ENCODE measurements around the gene SGK1. TPM values are rescaled to one million over a fixed set of nuclear protein-coding genes. Genes with fewer than 3 reads are reported as not detected.

SGK1 gene
- total RNA-seq, 6 experiments from 2014 or later = 15.9 to 149 (median 43.0) TPM

DNA sequence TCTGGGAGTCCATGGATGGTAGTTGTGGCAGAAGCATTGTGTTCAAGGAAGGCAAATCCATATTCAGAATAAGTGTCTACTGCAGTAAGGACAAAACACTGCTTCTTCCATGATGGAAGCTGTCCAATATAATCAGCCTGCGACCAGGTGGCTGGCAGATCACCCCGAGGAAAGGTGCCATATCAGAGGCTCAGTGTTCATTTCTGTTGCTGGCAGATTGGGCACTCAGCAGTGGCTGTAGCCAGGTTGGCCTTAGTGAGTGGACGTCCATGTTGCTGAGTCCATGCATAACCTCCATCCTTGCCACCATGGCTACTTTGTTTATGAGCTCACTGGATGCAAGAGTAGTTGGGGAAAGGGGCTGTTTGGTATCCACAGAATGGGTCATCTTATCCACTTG, 130.2 kb downstream of the SGK1 start:
- Histone ChIP-seq H3K4me3 (no peak overlapping the region), H3K36me3 (no peaks in the 10 kb centered on the region), H3K9me3 (no peaks in the 10 kb centered on the region), H3K27me3 (no peaks in the 10 kb centered on the region), H3K27ac (no peak overlapping the region), H3K4me1 (no peaks in the 10 kb centered on the region)
- ATAC-seq (no peak), DNase-seq (no peak)
- TF ChIP-seq POLR2A (IDR thresholded peaks at IDR 0.05) = no peak
- TF ChIP-seq, protein P1, sequence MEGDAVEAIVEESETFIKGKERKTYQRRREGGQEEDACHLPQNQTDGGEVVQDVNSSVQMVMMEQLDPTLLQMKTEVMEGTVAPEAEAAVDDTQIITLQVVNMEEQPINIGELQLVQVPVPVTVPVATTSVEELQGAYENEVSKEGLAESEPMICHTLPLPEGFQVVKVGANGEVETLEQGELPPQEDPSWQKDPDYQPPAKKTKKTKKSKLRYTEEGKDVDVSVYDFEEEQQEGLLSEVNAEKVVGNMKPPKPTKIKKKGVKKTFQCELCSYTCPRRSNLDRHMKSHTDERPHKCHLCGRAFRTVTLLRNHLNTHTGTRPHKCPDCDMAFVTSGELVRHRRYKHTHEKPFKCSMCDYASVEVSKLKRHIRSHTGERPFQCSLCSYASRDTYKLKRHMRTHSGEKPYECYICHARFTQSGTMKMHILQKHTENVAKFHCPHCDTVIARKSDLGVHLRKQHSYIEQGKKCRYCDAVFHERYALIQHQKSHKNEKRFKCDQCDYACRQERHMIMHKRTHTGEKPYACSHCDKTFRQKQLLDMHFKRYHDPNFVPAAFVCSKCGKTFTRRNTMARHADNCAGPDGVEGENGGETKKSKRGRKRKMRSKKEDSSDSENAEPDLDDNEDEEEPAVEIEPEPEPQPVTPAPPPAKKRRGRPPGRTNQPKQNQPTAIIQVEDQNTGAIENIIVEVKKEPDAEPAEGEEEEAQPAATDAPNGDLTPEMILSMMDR (IDR thresholded peaks at IDR 0.05) = no peak
- intact Hi-C loops (cut with DNase I) = no loop called here
- WGBS (ENCODE audit: insufficient coverage, low coverage, low lambda C conversion rate, missing lambda C conversion rate) = 100% methylated on average over 1 of the region's 3 CpGs

DNA sequence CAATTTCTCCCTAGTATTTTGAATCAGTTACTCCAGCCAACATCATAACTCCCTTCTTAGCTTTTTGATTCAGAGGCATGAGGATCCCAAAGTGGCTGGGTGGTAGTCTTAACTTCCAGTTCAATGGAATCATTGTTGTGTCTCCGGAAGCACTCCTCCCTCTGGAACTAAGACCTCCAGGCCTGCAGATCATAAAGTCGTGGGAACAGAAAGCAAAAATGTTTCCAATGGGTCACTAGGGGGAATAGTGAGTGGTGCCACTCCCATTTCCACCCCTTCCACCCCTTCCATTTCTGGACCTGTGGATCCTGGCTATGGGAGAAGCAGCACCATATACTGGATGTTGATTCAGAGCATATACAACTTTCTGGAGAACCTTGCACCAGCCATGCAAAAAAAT, 130.8 kb downstream of the SGK1 start:
- WGBS (ENCODE audit: insufficient coverage, low coverage, low lambda C conversion rate, missing lambda C conversion rate) = 75% methylated on average over 2 of the region's 2 CpGs
- Histone ChIP-seq H3K36me3 (no peaks in the 10 kb centered on the region), H3K9me3 (no peaks in the 10 kb centered on the region), H3K27ac (no peak overlapping the region), H3K4me3 (no peak overlapping the region), H3K4me1 (no peaks in the 10 kb centered on the region), H3K27me3 (no peaks in the 10 kb centered on the region)
- ATAC-seq (no peak), DNase-seq (no peak)
- TF ChIP-seq, protein P1 (IDR thresholded peaks at IDR 0.05) = no peak
- TF ChIP-seq POLR2A (IDR thresholded peaks at IDR 0.05) = no peak
- intact Hi-C loops (cut with DNase I) = no loop called here

DNA sequence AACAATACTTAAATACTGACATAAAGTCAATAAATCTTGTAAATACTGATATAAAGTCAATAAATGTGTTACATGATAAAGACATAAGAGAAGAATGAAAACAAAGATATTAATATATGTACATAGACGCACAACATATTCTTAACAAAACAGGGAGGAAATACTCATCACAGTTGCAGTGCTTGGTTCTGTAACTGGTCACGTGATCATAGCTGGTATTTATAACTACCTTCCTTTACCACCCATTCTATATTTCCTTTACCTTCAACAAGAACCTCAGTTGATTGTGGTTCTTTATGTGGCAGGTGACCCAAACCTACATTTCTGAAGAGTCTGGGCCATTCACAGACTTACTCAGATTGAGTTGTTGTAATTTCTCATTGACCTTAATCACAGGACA, 131.6 kb downstream of the SGK1 start:
- no peak overlapping the region for H3K27ac ChIP-seq
- ATAC-seq = no peak
- WGBS (ENCODE audit: insufficient coverage, low coverage, low lambda C conversion rate, missing lambda C conversion rate) = 85% methylated on average over 2 of the region's 2 CpGs
- H3K9me3 ChIP-seq = no peaks in the 10 kb centered on the region
- no peaks in the 10 kb centered on the region for H3K36me3 ChIP-seq
- no peaks in the 10 kb centered on the region for H3K27me3 ChIP-seq
- no peaks in the 10 kb centered on the region for H3K4me1 ChIP-seq
- H3K4me3 ChIP-seq = no peak overlapping the region
- DNase-seq = no peak
- TF ChIP-seq, protein P1 (IDR thresholded peaks at IDR 0.05) = no peak
- TF ChIP-seq POLR2A (IDR thresholded peaks at IDR 0.05) = no peak
- intact Hi-C loops (cut with DNase I) = no loop called here

DNA sequence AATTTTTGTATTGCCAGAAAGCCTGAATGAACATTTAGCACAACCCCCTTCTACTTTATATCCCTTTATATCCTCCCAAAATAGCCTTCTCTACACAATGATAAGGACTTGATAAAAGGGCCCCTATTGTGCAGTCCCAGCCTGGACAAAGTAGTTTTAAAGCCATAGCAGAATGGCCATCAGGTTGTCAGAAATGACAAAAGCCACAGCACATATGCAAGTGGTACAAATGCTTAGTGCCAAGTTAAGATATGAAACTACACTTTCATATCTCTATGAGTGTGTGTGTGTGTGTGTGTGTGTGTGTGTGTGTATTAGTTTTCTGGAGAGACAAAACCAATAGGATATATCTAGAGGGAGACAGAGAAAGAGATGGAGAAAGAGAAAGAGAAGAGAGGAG, 132.6 kb downstream of the SGK1 start:
- Histone ChIP-seq H3K4me3 (no peak overlapping the region), H3K27ac (no peak overlapping the region), H3K4me1 (no peaks in the 10 kb centered on the region), H3K36me3 (no peaks in the 10 kb centered on the region), H3K27me3 (no peaks in the 10 kb centered on the region), H3K9me3 (no peaks in the 10 kb centered on the region)
- ATAC-seq (no peak), DNase-seq (no peak)
- no peak for TF ChIP-seq POLR2A (IDR thresholded peaks at IDR 0.05)
- TF ChIP-seq, protein P1 (IDR thresholded peaks at IDR 0.05) = no peak
- intact Hi-C loops (cut with DNase I) = no loop called here

DNA sequence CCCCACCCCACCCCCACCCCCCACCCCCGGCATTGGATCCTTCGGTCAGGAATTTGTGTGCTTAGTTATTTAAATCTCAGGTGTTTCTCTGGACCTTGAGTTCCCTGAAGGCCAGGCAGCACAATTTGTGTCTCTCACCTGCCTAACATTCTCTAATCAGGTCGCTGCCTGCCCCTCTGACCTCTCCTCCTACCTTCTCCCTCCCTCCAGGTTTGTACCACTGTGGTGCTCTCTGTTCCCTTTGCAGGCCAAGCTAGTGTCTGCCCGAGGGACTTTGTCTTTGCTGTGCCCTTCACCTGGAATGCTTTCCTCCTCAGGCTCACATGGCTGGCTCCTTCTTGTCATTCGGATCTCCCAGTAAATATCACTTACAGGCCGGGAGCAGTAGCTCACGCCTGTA, 134.1 kb downstream of the SGK1 start:
- peaks cover 0 to 3% (median 0%) of the 10 kb centered on the region in 4 donors for H3K4me1 ChIP-seq
- no peaks in the 10 kb centered on the region for H3K9me3 ChIP-seq
- ATAC-seq (no peak), DNase-seq (no peak)
- TF ChIP-seq, protein P1 (IDR thresholded peaks at IDR 0.05) = no peak
- no peak for TF ChIP-seq POLR2A (IDR thresholded peaks at IDR 0.05)
- WGBS (ENCODE audit: insufficient coverage, low coverage, low lambda C conversion rate, missing lambda C conversion rate) = 94% methylated on average over 6 of the region's 7 CpGs
- intact Hi-C loops (cut with DNase I) = no loop called here
- no peak overlapping the region for H3K4me3 ChIP-seq
- no peak overlapping the region for H3K27ac ChIP-seq
- no peaks in the 10 kb centered on the region for H3K36me3 ChIP-seq
- H3K27me3 ChIP-seq = no peaks in the 10 kb centered on the region
